H1 (cell line): ENCODE measurements around the gene BORCS6. TPM values are rescaled to one million over a fixed set of nuclear protein-coding genes. Genes with fewer than 3 reads are reported as not detected.

Source experiments
- ASH2L ChIP-seq: fragments of 200-600, 300-600 bp; sonication (generic); IDR thresholded peaks from one replicate; pipeline ENCODE4 v1.7.1; 2017; ENCODE audit warnings: low read length
- ATF2 ChIP-seq: IDR thresholded peaks from 2 replicates; pipeline ENCODE4 v1.6.1; 2012; ENCODE audit warnings: low read length, inconsistent platforms
- CHD2 ChIP-seq: IDR thresholded peaks from 2 replicates; pipeline ENCODE4 v1.6.1; 2012; ENCODE audit warnings: low read length, improper control_type of control experiment
- CTBP2 ChIP-seq: IDR thresholded peaks from 2 replicates; pipeline ENCODE4 v1.7.0; 2011; ENCODE audit warnings: borderline replicate concordance, mild to moderate bottlenecking, moderate library complexity, mixed read lengths, low read length; ENCODE audit not compliant: insufficient read depth, insufficient read length
- CTCF ChIP-seq, 3 experiments: IDR thresholded peaks; 1 replicate in 2 of 3; 2 replicates in 1 of 3; pipeline versions ENCODE4 v1.5.1 to v1.6.1; 2011; ENCODE audit warnings: low read length in 3 of 3, mild to moderate bottlenecking in 3 of 3, inconsistent platforms in 2 of 3, low read depth in 1 of 3, moderate library complexity in 1 of 3; ENCODE audit not compliant: insufficient read depth in 1 of 3; ENCODE audit errors: control extremely low read depth in 1 of 3
- E2F6 ChIP-seq: IDR thresholded peaks from 2 replicates; pipeline ENCODE4 v1.6.1; 2012; ENCODE audit warnings: inconsistent platforms
- FOSL1 ChIP-seq: IDR thresholded peaks from 2 replicates; pipeline ENCODE4 v1.6.1; 2011; ENCODE audit warnings: mild to moderate bottlenecking, low read depth, low read length, moderate library complexity; ENCODE audit not compliant: insufficient read depth
- JUN ChIP-seq: IDR thresholded peaks from 2 replicates; pipeline ENCODE4 v1.6.1; 2011; ENCODE audit warnings: low read depth, mild to moderate bottlenecking, improper control_type of control experiment, low read length
- JUND ChIP-seq: IDR thresholded peaks from 2 replicates; pipeline ENCODE4 v1.6.1; 2011; ENCODE audit warnings: mild to moderate bottlenecking, improper control_type of control experiment, low read length
- MAFK ChIP-seq: IDR thresholded peaks from 2 replicates; pipeline ENCODE4 v1.6.1; 2012; ENCODE audit warnings: low read depth, mild to moderate bottlenecking, improper control_type of control experiment, low read length
- NRF1 ChIP-seq: IDR thresholded peaks from 2 replicates; pipeline ENCODE4 v1.6.1; 2011; ENCODE audit warnings: mild to moderate bottlenecking, low read depth, low read length, improper control_type of control experiment
- POLR2AphosphoS5 ChIP-seq: IDR thresholded peaks from 2 replicates; pipeline ENCODE4 v1.6.1; 2011; ENCODE audit warnings: low read depth, low read length
- RAD21 ChIP-seq, 2 experiments: IDR thresholded peaks in 1 of 2; conservative IDR thresholded peaks in 1 of 2; 2 replicates each; pipeline ENCODE4 v1.6.1; 2011; ENCODE audit warnings: low read depth in 2 of 2, low read length in 2 of 2, improper control_type of control experiment in 1 of 2, inconsistent platforms in 1 of 2, mild to moderate bottlenecking in 1 of 2, moderate library complexity in 1 of 2
- SIN3A ChIP-seq, 2 experiments: IDR thresholded peaks in 1 of 2; conservative IDR thresholded peaks in 1 of 2; 2 replicates each; pipeline ENCODE4 v1.6.1; 2011 to 2012; ENCODE audit warnings: low read length in 2 of 2, improper control_type of control experiment in 1 of 2, low read depth in 1 of 2, mild to moderate bottlenecking in 1 of 2
- SP2 ChIP-seq: IDR thresholded peaks from 2 replicates; pipeline ENCODE4 v1.6.1; 2012; ENCODE audit warnings: mild to moderate bottlenecking, low read length, inconsistent platforms
- SRF ChIP-seq: IDR thresholded peaks from 2 replicates; pipeline ENCODE4 v1.6.1; 2011; ENCODE audit warnings: mild to moderate bottlenecking, low read depth, low read length, moderate library complexity
- TCF12 ChIP-seq: IDR thresholded peaks from 2 replicates; pipeline ENCODE4 v1.6.1; 2011; ENCODE audit warnings: low read depth, mild to moderate bottlenecking, low read length
- TEAD4 ChIP-seq: IDR thresholded peaks from 2 replicates; pipeline ENCODE4 v1.6.1; 2012; ENCODE audit warnings: low read depth, low read length, inconsistent platforms, mixed read lengths
- YY1 ChIP-seq: IDR thresholded peaks from 2 replicates; pipeline ENCODE4 v1.6.1; 2011; ENCODE audit warnings: low read depth, mild to moderate bottlenecking, low read length
- polyA plus RNA-seq, 7 experiments: library from polyadenylated mRNA; depleted of rRNA in 3 of 7; stranded (reverse) in 5 of 7; unstranded in 2 of 7; fragments of >200 nt in 5 of 7; fragments of 200-250 nt in 2 of 7; gene quantifications; 1 replicate in 5 of 7; 2 replicates in 1 of 7; 4 replicates in 1 of 7; pipeline versions ENCODE4 v1.2.1 to v1.2.3, GENCODE V29; 2011 to 2013; ENCODE audit warnings: missing spikeins in 2 of 7, mixed read lengths in 2 of 7
- total RNA-seq: library from RNA; stranded (reverse); fragmentation: NEBNext Ultra II Directional; extraction: Animal tissue kit (Norgen Biotek cat#: 25700); gene quantifications from 2 replicates; pipeline ENCODE4 v1.2.1, GENCODE V29; 2021

Gene BORCS6
- total and polyA plus RNA-seq, 2 of the 8 experiments (the other 6 are each of a cell fraction or from before 2014, with no cell fraction given): 3.3 to 3.6 TPM

- TF ChIP-seq YY1 (no peak), FOSL1 (no peak), TCF12 (no peak), POLR2AphosphoS5 (no peak), E2F6 (peak; percentile 23; the same call in 1 of the 2 replicates), SIN3A (conservative IDR thresholded peaks at IDR 0.05 in 1 of 2, IDR thresholded peaks at IDR 0.05 in 1 of 2; ENCODE audit: low read depth in 1 of 2, low read length in 2 of 2) (peak; percentile 62 to 73; a peak in 2 of 4 replicates), CTBP2 (no peak), CHD2 (no peak), JUND (no peak), ATF2 (no peak), TEAD4 (peak; percentile 60), RAD21 (IDR thresholded peaks at IDR 0.05 in 1 of 2, conservative IDR thresholded peaks at IDR 0.05 in 1 of 2; ENCODE audit: low read depth in 2 of 2, low read length in 2 of 2) (no peak), SP2 (no peak), NRF1 (peak; percentile 20; the same call in 1 of the 2 replicates), SRF (no peak), CTCF (IDR thresholded peaks at IDR 0.05; ENCODE audit: control extremely low read depth in 1 of 3, insufficient read depth in 1 of 3, low read depth in 1 of 3, low read length in 3 of 3) (no peak), ASH2L (no peak), JUN (no peak), MAFK (peak; percentile 80; the same call in 1 of the 2 replicates)
Observed at GRCh38 chr17:8187517-8188262, 2.3 kb downstream of the BORCS6 start (continued).
